ENCODE results near the gene NDUFB8.

The NDUFB8 gene

GRCh38 chr10:100508266-100508665 is 21.4 kb downstream of the NDUFB8 start:
- FAIRE-seq, result no peak

GRCh38 chr10:100507357-100507732 is 22.3 kb downstream of the NDUFB8 start:
- DNase-seq (ENCODE audit: low spot score) (no peak), FAIRE-seq (no peak)

More at GRCh38 chr10:100508266-100508665, 21.4 kb downstream of the NDUFB8 start:
- DNase-seq (ENCODE audit: low spot score), result no peak

DNA sequence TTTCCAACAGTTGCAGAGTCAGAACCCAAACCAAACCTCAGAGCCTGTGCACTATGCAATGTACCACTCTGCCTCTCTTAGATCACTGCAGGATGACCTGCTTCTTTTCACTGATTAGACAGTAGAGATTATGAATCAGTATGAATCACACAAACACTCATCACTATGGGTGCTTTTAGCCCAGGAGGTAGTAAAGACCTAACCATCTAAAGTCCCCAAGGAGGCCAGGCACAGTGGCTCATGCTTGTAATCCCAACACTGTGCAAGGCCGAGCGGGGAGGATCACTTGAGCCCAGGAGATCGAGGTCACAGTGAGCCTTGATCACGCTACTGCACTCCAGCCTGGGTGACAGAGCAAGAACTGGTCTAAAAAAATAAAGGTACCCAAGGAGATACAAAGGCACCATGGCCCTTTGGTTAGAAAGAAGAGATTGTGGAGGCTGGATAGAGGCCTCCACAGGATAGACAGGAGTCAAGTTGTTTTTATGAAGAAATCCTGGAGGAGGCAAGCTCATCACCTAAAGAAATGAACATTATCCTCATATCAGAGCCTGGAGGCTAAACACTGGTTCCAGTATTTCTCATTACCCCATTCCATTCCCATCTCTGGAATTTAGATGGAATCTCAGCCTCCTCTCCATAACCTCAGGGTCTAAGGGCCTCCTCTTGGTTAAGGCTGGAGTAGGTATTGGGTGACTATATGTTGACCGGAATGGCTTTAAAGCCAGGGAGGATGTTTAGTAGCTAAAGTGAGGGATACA is 22.9 kb downstream of the NDUFB8 start:
- FAIRE-seq (peak; percentile 89), DNase-seq (ENCODE audit: low spot score) (peak; percentile 83)

GRCh38 chr10:100505164-100505563 is 24.5 kb downstream of the NDUFB8 start:
- FAIRE-seq (no peak), DNase-seq (ENCODE audit: low spot score) (no peak)

GRCh38 chr10:100504096-100504495 is 25.6 kb downstream of the NDUFB8 start:
- DNase-seq (ENCODE audit: low spot score) (no peak), FAIRE-seq (no peak)

DNA sequence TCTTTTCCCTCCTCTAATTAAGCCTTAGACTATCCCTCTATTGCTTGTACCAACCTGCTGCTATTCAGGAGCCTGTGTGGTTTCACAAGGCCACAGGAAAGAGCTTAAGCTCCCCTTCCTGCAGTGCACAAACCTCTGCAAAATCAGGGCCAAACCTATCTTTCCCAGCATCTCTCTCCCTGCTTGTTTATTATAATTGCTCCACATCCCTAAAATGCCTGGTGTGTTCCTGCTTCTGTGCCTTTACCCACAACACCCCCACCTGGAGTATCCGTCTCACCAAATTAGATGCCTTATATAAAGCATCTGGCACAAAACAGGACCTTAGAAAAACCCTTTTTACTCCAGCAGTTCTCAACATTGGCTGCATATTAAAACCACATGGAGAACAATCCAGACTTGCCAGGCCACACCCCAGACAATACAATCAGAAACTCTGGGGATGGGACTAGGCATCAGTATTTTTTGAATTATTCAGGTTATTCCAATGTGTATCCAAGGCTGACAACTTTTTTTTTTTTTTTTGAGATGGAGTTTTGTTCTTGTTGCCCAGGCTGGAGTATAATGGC is 26.7 kb downstream of the NDUFB8 start:
- FAIRE-seq, result no peak
- DNase-seq (ENCODE audit: low spot score), result no peak

DNA sequence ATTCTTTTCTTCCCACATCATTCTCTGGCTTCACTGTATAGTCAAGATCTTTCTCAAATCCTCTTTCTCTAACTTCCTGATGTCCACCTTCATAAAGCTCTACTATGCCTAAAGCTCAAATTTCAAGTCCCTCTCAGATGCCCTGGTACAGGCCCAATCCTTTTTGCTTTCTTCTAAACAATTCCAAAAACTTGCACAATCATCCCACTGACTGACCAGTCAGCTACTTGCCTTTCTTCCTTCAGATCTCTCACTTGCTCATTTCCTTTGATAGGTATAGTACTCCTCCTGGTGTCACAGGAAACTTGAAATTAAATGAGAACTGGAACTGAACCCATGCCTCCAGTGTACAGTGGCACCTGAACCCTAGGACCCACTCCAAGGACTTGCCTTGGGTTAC is 28.2 kb downstream of the NDUFB8 start:
- FAIRE-seq (no peak), DNase-seq (ENCODE audit: low spot score) (no peak)

- FAIRE-seq (no peak), DNase-seq (ENCODE audit: low spot score) (no peak)
These were observed 31.6 kb downstream of the NDUFB8 start for GRCh38 chr10:100498059-100498458.

DNA sequence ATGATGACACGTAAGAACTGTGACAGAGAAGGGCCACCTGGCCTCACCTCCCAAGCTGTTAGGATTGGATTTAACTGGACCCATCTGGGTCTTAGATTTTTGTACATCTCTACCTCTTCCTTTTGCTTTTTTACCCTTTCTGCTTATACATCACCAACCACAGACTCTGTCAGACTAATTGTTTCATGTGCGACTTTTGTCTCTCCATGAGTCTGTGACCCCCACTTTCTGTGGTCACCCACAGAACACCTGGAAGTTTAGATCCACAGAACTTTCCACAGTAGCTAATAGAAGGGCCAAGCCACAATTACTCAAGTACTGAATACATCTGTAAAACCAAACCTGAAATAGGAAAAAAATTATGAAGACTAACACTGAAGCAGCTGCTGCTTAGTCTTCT is 33.1 kb downstream of the NDUFB8 start:
- DNase-seq (ENCODE audit: low spot score), result no peak
- no peak for FAIRE-seq

- DNase-seq (ENCODE audit: low spot score), result no peak
- FAIRE-seq, result no peak
These were observed 39.1 kb downstream of the NDUFB8 start for GRCh38 chr10:100490531-100490930.

DNA sequence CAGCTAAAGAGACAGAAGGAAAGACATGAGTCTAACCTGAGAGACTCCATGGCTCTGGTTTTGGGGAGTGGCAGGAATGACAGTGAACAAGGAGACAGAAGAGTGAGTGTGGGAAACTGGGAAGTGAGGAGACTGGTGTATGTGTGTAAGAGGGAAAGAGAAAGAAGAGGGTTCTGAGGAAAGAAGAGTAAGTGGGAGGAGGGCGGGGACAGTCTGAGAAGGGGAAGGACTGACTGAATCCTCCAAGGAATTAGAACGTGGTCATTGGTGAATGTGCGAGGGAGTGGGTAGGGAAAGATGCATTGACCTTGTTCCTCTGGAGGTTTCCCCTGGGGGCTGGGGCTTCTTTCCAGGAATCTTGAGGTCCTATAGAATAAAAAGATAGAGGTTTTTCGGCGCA is 40.3 kb downstream of the NDUFB8 start:
- DNase-seq (ENCODE audit: low spot score) (no peak), FAIRE-seq (no peak)

- FAIRE-seq, result no peak
- no peak for DNase-seq (ENCODE audit: low spot score)
These were observed 42.1 kb downstream of the NDUFB8 start for GRCh38 chr10:100487529-100487928.

GRCh38 chr10:100485801-100486495 is 43.7 kb downstream of the NDUFB8 start:
- DNase-seq (ENCODE audit: low spot score) (no peak), FAIRE-seq (no peak)

DNA sequence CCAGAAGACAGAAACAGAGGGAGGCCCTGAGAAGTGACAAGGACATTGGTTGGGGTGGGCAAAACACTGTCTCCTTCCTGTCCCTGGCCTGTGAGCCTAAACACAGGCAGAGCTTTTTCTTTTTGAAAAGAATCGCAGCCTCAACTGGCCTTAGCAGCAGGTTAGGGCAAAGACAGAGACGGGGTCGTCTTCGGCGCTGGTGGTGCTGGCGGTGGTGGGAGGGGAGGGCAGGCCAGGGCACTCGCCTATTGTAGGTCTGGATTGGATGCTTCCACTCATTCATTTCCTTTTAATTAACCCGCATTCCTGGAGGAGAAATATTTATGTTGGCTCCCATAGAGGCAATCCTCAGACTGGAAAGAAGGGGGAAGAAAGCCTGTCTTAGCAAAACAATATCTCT is 44.3 kb downstream of the NDUFB8 start:
- DNase-seq (ENCODE audit: low spot score), result no peak
- FAIRE-seq, result no peak

DNA sequence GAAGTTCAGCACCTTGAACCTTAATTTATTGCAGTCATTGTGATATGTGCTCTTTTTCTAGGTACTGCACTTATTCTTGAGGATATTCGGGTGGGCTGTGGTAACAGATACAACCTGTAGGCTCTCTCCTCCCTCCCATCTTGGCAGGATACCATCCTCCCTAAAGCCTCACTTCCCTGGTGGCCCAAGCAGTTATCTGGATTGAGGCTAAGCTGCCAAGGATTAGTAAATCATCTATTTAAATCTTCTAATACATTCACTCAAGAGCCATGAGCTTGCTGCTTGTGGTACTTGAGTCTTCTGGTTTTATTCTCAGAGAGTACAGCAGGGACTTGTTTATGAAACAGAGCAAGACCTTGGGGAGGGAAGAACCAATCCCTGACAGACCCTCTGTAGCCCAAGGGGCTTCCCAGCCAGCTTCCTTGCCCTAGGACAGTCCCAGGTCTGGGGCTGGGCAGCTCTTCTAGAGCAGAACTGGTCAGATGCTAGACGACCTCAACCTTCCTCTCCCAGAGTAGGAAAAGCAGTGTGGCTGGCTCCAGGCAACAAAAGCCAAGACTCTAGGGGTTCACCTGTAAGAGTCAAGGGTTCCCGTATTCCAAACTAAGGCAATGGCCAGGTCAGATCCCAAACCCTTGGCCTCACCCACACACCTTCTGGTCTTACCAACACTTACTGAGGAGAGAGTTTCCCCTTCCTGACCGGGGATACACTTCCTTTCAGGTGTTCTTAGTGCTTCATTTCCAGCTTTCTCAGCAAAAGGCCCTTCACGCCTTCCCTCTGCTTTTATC is 45.6 kb downstream of the NDUFB8 start:
- FAIRE-seq (no peak), DNase-seq (ENCODE audit: low spot score) (no peak)

DNA sequence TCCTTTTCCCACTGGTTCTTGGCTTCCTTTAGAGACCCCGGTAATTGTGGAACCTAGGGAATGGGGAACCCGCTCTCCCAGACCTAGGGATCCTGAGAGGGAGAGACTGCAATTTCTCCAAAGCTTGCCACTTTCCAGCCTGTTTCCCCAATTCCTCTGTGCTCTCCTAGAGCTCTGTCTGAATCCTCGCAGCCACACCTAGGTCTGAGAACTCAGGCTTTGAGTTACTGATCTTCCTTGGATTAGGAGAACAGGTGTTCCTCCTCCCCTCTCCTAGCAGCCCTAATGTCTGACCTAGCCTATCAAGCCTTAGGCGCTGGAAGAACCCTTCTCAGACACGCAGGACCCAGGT is 46.9 kb downstream of the NDUFB8 start:
- DNase-seq (ENCODE audit: low spot score) (no peak), FAIRE-seq (no peak)

GRCh38 chr10:100482181-100482833 is 47.4 kb downstream of the NDUFB8 start:
- no peak for FAIRE-seq
- peak; percentile 13 for DNase-seq (ENCODE audit: low spot score)

- DNase-seq (ENCODE audit: low spot score) (peak; percentile 66), FAIRE-seq (peak; percentile 63)
These were observed 48.1 kb downstream of the NDUFB8 start for GRCh38 chr10:100481462-100482081.

GRCh38 chr10:100480002-100480401 is 49.7 kb downstream of the NDUFB8 start:
- DNase-seq (ENCODE audit: low spot score) (no peak), FAIRE-seq (no peak)

- FAIRE-seq (no peak), DNase-seq (ENCODE audit: low spot score) (no peak)
These were observed 50.6 kb downstream of the NDUFB8 start for GRCh38 chr10:100479037-100479436.

DNA sequence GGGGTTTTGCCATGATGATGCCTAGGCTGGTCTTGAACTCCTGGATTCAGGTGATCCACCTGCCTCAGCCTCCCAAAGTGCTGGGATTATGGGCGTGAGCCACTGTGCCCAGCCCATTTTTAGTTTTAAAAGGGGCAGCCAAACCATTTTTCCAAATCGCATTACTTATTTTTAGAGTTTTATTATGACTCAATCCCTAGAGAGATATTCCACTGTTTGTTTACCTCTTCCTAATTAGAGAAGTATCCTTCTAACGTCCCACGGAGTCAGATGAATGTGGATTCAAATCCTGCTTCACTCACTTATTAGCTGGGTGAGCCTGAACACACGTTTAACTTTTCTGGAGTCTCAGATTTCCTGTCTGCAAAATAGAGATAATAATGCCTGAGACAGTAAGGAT is 51.7 kb downstream of the NDUFB8 start:
- DNase-seq (ENCODE audit: low spot score), result no peak
- no peak for FAIRE-seq
